ENCODE measurements around the gene EIF2S1.
"Not testable (repeated sequence)": the region's sequence is repeated elsewhere in the genome, so short reads cannot be mapped to it uniquely, and the experiment has no call there.

The EIF2S1 gene

DNA sequence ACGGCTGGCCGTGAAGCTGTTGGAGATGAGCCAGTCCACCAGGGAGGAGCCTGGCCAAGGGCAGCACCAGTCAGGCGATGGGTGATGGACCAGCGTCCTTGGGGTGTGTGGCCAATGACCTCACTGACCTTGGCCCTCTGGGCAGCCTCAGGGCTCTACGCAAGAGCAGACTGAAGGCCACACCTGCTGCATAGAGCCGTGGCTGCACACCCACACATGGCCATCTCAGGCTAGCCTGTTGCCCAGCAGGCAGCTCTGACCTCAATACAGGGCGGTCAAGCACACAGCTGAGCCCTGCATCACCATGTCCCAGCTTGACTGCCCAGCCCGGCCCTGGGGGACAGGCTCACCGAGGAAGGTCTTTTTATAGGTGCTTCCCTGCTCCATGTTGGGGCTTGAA lies 32.7 kb downstream of the EIF2S1 start:
- Histone ChIP-seq H3K27ac (ENCODE audit: low read length) (no peak overlapping the region), H3K9me3 (ENCODE audit: control insufficient read depth in 2 of 2, low read length in 2 of 2) (no peaks in the 10 kb centered on the region), H3K27me3 (ENCODE audit: control insufficient read depth in 1 of 2, insufficient read depth in 2 of 2, low read length in 2 of 2) (no peaks in the 10 kb centered on the region), H3K9ac (ENCODE audit: low read length in 2 of 2) (no peak overlapping the region), H3K4me1 (ENCODE audit: control insufficient read depth, insufficient read depth, low read length) (no peaks in the 10 kb centered on the region), H3K4me3 (ENCODE audit: low read length in 2 of 2) (no peak overlapping the region), H3K36me3 (ENCODE audit: control insufficient read depth in 2 of 2, insufficient read depth in 2 of 2, low read length in 2 of 2) (no peaks in the 10 kb centered on the region)

DNA sequence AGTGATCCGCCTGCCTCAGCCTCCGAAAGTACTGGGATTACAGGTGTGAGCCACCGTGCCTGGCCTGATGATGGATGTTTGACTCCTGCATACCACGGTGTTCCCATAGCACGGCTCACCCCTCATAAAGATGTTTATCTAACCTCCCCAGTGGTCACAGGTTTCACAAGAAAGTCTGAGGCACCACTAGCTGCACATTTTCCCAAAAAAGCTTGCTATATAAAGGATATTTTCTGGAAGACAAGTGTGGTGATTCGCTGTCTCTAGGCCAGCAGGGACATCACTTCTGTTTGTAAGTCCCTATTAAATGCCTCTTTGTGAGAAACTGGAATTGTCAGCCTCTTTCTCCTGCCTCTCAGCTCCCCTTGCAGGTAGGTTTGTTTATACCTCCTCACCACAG lies 33.6 kb downstream of the EIF2S1 start:
- Histone ChIP-seq H3K27ac (ENCODE audit: low read length) (no peak overlapping the region), H3K27me3 (ENCODE audit: control insufficient read depth in 1 of 2, insufficient read depth in 2 of 2, low read length in 2 of 2) (no peaks in the 10 kb centered on the region), H3K4me3 (ENCODE audit: low read length in 2 of 2) (no peak overlapping the region), H3K36me3 (ENCODE audit: control insufficient read depth in 2 of 2, insufficient read depth in 2 of 2, low read length in 2 of 2) (no peaks in the 10 kb centered on the region), H3K4me1 (ENCODE audit: control insufficient read depth, insufficient read depth, low read length) (no peaks in the 10 kb centered on the region), H3K9me3 (ENCODE audit: control insufficient read depth in 2 of 2, low read length in 2 of 2) (no peaks in the 10 kb centered on the region), H3K9ac (ENCODE audit: low read length in 2 of 2) (no peak overlapping the region)

DNA sequence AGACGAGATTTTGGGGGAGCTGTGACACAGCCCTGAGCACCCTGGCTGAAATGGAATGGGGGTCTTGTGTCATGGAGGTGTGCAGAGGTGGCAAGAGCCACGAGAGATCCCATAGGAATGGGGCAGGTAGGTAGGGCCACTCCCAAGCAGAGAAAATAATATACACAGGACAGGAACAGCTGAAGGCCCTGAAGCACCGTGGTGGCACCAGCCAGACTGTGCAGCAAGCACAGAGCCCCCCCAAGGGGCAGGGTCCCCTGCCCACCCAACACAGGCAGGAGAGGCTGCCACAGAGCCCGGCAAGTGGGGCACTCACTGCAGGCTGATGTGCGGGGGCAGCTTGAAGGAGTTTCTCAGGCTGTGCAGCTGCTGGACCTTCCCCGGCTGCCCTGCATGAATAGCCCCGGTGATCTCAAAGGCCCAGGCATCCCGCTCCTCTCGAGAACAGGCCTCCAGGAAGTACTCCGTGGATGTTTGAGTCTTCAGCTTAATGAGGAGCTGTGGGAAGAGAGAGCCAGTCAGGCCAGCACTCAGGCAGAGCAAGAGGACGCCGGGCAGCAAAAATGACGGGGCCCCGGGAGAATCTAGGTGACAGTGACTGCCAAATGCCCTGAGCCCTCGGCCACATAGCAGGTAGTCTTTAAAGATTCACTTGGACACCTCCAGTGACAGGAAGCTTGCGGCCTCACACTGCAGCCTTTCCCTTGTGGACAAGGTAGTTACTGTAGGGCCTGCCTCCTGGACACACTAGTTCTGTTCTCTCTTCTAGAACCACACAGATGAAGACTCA lies 35.2 kb downstream of the EIF2S1 start:
- H3K4me3 ChIP-seq (ENCODE audit: low read length in 2 of 2) = no peak overlapping the region
- no peak overlapping the region for H3K9ac ChIP-seq (ENCODE audit: low read length in 2 of 2)
- H3K36me3 ChIP-seq (ENCODE audit: control insufficient read depth in 2 of 2, insufficient read depth in 2 of 2, low read length in 2 of 2) = no peaks in the 10 kb centered on the region

DNA sequence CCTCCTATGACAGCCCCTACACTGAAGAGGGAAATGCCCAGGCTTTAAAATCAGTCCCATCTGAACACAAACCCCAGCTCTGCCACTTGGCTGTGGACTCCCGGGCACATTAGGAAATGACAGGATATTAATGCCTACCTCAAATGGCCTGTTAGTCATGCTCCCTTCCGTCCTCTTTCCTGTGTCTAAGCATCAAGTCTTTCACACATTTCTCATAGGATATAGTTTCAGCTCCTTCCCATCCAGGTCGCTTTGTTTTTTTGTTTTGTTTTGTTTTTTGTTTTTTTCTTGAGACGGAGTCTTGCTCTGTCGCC lies 35.7 kb downstream of the EIF2S1 start:
- no peaks in the 10 kb centered on the region for H3K4me1 ChIP-seq (ENCODE audit: control insufficient read depth, insufficient read depth, low read length)
- H3K27ac ChIP-seq (ENCODE audit: low read length) = no peak overlapping the region
- no peaks in the 10 kb centered on the region for H3K27me3 ChIP-seq (ENCODE audit: control insufficient read depth in 1 of 2, insufficient read depth in 2 of 2, low read length in 2 of 2)
- no peak overlapping the region for H3K9ac ChIP-seq (ENCODE audit: low read length in 2 of 2)
- no peak overlapping the region for H3K4me3 ChIP-seq (ENCODE audit: low read length in 2 of 2)
- no peaks in the 10 kb centered on the region for H3K9me3 ChIP-seq (ENCODE audit: control insufficient read depth in 2 of 2, low read length in 2 of 2)
- no peaks in the 10 kb centered on the region for H3K36me3 ChIP-seq (ENCODE audit: control insufficient read depth in 2 of 2, insufficient read depth in 2 of 2, low read length in 2 of 2)

More for the DNA sequence above, 35.2 kb downstream of the EIF2S1 start:
- Histone ChIP-seq H3K27ac (ENCODE audit: low read length) (no peak overlapping the region), H3K27me3 (ENCODE audit: control insufficient read depth in 1 of 2, insufficient read depth in 2 of 2, low read length in 2 of 2) (no peaks in the 10 kb centered on the region), H3K4me1 (ENCODE audit: control insufficient read depth, insufficient read depth, low read length) (no peaks in the 10 kb centered on the region), H3K9me3 (ENCODE audit: control insufficient read depth in 2 of 2, low read length in 2 of 2) (no peaks in the 10 kb centered on the region)

DNA sequence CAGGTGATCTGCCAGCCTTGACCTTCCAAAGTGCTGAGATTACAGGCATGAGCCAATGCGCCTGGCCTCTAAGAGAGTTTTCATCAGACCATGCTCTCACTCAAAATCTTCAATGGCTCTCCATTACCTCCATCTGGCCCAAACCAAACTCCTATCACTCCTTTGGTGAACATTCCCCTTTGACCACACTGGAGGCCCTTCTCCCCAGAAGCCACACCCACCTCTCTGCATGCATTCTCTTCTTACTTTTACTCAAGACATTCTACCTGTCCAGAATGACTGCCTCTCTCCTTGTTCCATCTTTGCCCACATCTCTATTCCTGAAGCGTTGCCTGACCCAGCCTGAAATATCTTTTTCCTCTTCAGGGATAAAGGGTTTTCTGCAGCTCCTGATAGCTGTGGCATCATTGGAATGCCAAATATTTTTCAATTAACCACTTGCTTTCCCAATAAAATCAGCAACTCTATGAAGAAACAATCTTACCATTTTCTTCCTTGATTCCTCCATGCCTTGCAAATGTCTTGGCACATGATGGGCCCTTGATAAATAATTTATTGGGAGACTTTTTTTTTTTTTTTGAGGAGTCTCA lies 36.3 kb downstream of the EIF2S1 start:
- H3K9ac ChIP-seq (ENCODE audit: low read length in 2 of 2) = no peak overlapping the region
- H3K27ac ChIP-seq (ENCODE audit: low read length) = no peak overlapping the region
- H3K27me3 ChIP-seq (ENCODE audit: control insufficient read depth in 1 of 2, insufficient read depth in 2 of 2, low read length in 2 of 2) = no peaks in the 10 kb centered on the region
- no peaks in the 10 kb centered on the region for H3K9me3 ChIP-seq (ENCODE audit: control insufficient read depth in 2 of 2, low read length in 2 of 2)
- no peaks in the 10 kb centered on the region for H3K36me3 ChIP-seq (ENCODE audit: control insufficient read depth in 2 of 2, insufficient read depth in 2 of 2, low read length in 2 of 2)
- H3K4me1 ChIP-seq (ENCODE audit: control insufficient read depth, insufficient read depth, low read length) = no peaks in the 10 kb centered on the region
- H3K4me3 ChIP-seq (ENCODE audit: low read length in 2 of 2) = no peak overlapping the region

DNA sequence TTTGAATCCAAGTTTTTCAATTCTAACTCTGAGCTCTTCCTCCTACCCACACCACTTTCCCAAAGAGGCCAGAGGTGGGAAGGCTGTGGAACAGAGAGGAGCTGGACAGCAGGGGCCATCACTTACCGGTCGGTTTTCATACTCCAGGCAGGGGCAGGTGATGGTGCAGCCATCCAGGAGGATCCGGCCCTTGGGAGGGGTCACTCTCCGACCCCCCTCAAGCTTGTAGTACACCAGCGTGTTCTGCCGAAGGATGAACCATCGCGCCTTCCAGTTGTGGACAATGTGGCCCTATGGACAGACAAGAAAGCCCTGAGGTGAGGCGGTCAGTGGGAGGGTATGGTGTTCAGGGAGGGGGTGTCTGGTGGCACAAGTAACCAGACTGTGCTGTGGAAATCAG lies 37.4 kb downstream of the EIF2S1 start:
- Histone ChIP-seq H3K4me1 (ENCODE audit: control insufficient read depth, insufficient read depth, low read length) (no peaks in the 10 kb centered on the region), H3K36me3 (ENCODE audit: control insufficient read depth in 2 of 2, insufficient read depth in 2 of 2, low read length in 2 of 2) (no peaks in the 10 kb centered on the region), H3K4me3 (ENCODE audit: low read length in 2 of 2) (no peak overlapping the region)

DNA sequence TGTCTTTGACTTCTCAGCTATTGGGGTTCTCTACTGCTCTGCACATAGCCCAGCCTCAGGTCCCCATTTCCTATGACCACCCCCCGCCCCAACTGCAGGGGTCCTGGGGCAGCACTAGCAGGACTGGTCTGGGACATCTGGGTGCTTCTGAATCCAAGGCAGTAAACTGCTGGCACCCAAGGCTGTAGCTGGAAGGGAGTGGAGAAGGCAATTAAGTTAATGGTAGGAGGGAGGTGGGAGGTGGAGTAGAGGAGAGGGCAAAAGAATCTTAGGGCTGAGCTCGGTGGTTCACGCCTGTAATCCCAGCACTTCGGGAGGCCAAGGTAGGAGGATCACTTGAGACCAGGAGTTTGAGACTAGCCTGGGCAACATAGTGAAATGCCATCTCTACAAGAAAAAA lies 40.3 kb downstream of the EIF2S1 start:
- Histone ChIP-seq H3K27me3 (ENCODE audit: control insufficient read depth in 1 of 2, insufficient read depth in 2 of 2, low read length in 2 of 2) (no peaks in the 10 kb centered on the region), H3K9ac (ENCODE audit: low read length in 2 of 2) (no peak overlapping the region), H3K4me3 (ENCODE audit: low read length in 2 of 2) (no peak overlapping the region), H3K4me1 (ENCODE audit: control insufficient read depth, insufficient read depth, low read length) (no peaks in the 10 kb centered on the region), H3K27ac (ENCODE audit: low read length) (no peak overlapping the region), H3K36me3 (ENCODE audit: control insufficient read depth in 2 of 2, insufficient read depth in 2 of 2, low read length in 2 of 2) (no peaks in the 10 kb centered on the region), H3K9me3 (ENCODE audit: control insufficient read depth in 2 of 2, low read length in 2 of 2) (no peaks in the 10 kb centered on the region)

More for the DNA sequence above, 37.4 kb downstream of the EIF2S1 start:
- Histone ChIP-seq H3K9ac (ENCODE audit: low read length in 2 of 2) (no peak overlapping the region), H3K27me3 (ENCODE audit: control insufficient read depth in 1 of 2, insufficient read depth in 2 of 2, low read length in 2 of 2) (no peaks in the 10 kb centered on the region), H3K27ac (ENCODE audit: low read length) (no peak overlapping the region), H3K9me3 (ENCODE audit: control insufficient read depth in 2 of 2, low read length in 2 of 2) (no peaks in the 10 kb centered on the region)

DNA sequence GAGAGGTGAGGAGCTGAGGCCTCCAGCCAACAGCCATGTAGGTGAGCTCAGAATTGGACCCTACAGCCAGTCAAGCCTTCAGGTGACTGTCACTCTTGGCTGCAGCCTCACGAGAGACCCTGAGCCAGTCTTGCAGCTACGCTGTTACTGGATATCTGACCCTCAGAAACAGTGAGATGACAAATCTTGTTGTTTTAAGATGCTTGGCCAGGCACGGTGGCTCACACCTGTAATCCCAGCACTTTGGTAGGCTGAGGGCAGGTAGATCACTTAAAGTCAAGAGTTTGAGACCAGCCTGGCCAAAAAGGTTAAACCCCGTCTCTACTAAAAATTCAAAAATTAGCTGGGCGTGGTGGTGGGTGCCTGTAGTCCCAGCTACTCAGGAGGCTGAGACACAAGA lies 45.6 kb downstream of the EIF2S1 start:
- no peaks in the 10 kb centered on the region for H3K4me1 ChIP-seq (ENCODE audit: control insufficient read depth, insufficient read depth, low read length)
- no peak overlapping the region for H3K27ac ChIP-seq (ENCODE audit: low read length)
- H3K9ac ChIP-seq (ENCODE audit: low read length in 2 of 2) = no peak overlapping the region
- no peak overlapping the region for H3K4me3 ChIP-seq (ENCODE audit: low read length in 2 of 2)
- no peaks in the 10 kb centered on the region for H3K9me3 ChIP-seq (ENCODE audit: control insufficient read depth in 2 of 2, low read length in 2 of 2)
- H3K27me3 ChIP-seq (ENCODE audit: control insufficient read depth in 1 of 2, insufficient read depth in 2 of 2, low read length in 2 of 2) = peaks cover 2% of the 10 kb centered on the region in 2 donors
- no peaks in the 10 kb centered on the region for H3K36me3 ChIP-seq (ENCODE audit: control insufficient read depth in 2 of 2, insufficient read depth in 2 of 2, low read length in 2 of 2)

DNA sequence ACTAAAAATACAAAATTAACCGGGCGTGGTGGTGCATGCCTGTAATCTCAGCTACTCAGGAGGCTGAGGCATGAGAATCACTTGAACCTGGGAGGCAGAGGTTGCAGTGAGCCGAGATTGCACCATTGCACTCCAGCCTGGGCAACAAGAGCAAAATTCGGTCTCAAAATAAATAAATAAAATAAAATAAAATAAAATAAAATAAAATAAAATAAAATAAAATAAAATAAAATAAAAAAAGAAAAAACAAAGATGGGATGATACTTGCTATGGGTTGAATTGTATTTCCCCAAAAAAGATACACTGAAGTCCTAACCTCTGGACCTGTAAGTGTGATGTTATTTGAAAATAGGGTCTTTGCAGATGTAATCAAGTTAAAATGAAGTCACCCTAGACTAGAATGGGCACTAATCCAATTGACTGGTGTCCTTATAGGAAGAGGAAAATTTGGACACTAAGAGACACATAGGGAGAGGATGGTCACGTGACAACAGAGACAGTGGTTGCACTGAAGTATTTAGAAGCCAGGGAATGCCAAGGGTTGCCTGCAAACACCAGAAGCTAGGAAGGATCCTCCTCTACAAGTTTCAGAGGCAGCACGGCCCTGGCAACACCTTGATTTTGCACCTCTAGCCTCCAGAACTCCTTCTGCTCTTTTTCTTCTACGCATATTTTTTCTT lies 48.1 kb downstream of the EIF2S1 start:
- not testable (repeated sequence) for H3K4me3 ChIP-seq (ENCODE audit: low read length in 2 of 2); H3K4me1 ChIP-seq (ENCODE audit: control insufficient read depth, insufficient read depth, low read length); H3K9ac ChIP-seq (ENCODE audit: low read length in 2 of 2); H3K36me3 ChIP-seq (ENCODE audit: control insufficient read depth in 2 of 2, insufficient read depth in 2 of 2, low read length in 2 of 2); H3K27ac ChIP-seq (ENCODE audit: low read length); H3K9me3 ChIP-seq (ENCODE audit: control insufficient read depth in 2 of 2, low read length in 2 of 2)
- H3K27me3 ChIP-seq (ENCODE audit: control insufficient read depth in 1 of 2, insufficient read depth in 2 of 2, low read length in 2 of 2) = peaks cover 19 to 20% of the 10 kb centered on the region in 2 donors

DNA sequence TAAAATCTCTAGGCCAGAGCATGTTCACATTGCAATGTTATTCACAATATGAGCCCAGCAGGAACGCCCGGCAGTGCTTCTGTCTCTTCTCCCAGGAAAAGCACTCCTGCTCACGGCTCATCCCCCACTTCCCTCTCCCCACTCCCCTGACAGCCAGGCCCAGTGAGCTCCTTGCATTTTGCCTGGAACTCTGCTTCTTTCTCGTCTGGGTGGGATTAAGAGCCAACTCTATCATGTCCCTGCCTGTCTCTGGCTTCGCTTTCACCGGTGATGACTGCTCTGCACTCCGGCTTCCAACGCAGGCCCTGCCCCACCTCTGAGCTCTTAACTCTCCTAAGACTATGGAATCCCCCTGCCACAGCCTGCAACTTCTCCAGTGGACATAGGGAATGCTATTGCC lies 49.3 kb downstream of the EIF2S1 start:
- Histone ChIP-seq H3K9ac (ENCODE audit: low read length in 2 of 2) (no peak overlapping the region), H3K27me3 (ENCODE audit: control insufficient read depth in 1 of 2, insufficient read depth in 2 of 2, low read length in 2 of 2) (peaks cover 24% of the 10 kb centered on the region in 2 donors), H3K27ac (ENCODE audit: low read length) (no peak overlapping the region), H3K4me1 (ENCODE audit: control insufficient read depth, insufficient read depth, low read length) (peaks cover 8% of the 10 kb centered on the region), H3K4me3 (ENCODE audit: low read length in 2 of 2) (no peak overlapping the region), H3K36me3 (ENCODE audit: control insufficient read depth in 2 of 2, insufficient read depth in 2 of 2, low read length in 2 of 2) (no peaks in the 10 kb centered on the region), H3K9me3 (ENCODE audit: control insufficient read depth in 2 of 2, low read length in 2 of 2) (no peaks in the 10 kb centered on the region)

DNA sequence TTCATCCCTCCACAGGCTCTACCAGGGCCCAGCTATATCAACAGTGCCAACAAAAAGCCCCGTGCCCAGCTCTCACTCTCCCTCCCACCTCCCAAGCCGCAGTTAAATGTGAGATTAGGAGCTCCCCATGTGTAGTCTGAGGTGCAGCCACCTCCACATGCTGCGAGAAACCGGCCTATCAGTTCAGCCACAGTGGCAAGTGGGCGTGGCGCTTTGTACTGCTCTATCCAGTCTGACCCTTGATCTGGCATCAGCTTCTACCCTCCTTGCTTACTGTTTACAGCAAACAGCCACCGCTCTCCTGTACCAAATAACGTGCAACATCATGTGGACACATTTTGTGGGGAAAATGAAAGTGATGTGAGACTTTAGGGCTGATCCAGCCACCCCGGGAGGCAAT lies 50.2 kb downstream of the EIF2S1 start:
- peaks cover 8% of the 10 kb centered on the region for H3K4me1 ChIP-seq (ENCODE audit: control insufficient read depth, insufficient read depth, low read length)
- H3K9ac ChIP-seq (ENCODE audit: low read length in 2 of 2) = no peak overlapping the region
- no peak overlapping the region for H3K4me3 ChIP-seq (ENCODE audit: low read length in 2 of 2)
- peaks cover 24% of the 10 kb centered on the region in 2 donors for H3K27me3 ChIP-seq (ENCODE audit: control insufficient read depth in 1 of 2, insufficient read depth in 2 of 2, low read length in 2 of 2)
- H3K36me3 ChIP-seq (ENCODE audit: control insufficient read depth in 2 of 2, insufficient read depth in 2 of 2, low read length in 2 of 2) = no peaks in the 10 kb centered on the region
- H3K9me3 ChIP-seq (ENCODE audit: control insufficient read depth in 2 of 2, low read length in 2 of 2) = no peaks in the 10 kb centered on the region
- no peak overlapping the region for H3K27ac ChIP-seq (ENCODE audit: low read length)
